ENCODE measurements around the gene LMAN2L. TPM values are rescaled to one million over a fixed set of nuclear protein-coding genes. Genes with fewer than 3 reads are reported as not detected.

The LMAN2L gene
- total and polyA plus RNA-seq, 8 donors = 1.4 to 17.1 (median 6.0) TPM

- intact Hi-C loops (cut with DNase I; ENCODE audit: low total_unique reads) = no loop called here
- H3K4me1 ChIP-seq = peaks cover 5 to 9% (median 7%) of the 10 kb centered on the region in 4 donors
- WGBS, 5 donors = 57 to 86% (median 84%) methylated on average over 6 to 16 of the region's 16 CpGs
- no peaks in the 10 kb centered on the region for H3K9me3 ChIP-seq
- H3K4me3 ChIP-seq = no peak overlapping the region
- no peak for DNase-seq
- H3K27ac ChIP-seq = no peak overlapping the region
- peaks cover 0 to 9% (median 0%) of the 10 kb centered on the region in 3 donors for H3K27me3 ChIP-seq
- H3K36me3 ChIP-seq = no peaks in the 10 kb centered on the region
- no peak for TF ChIP-seq POLR2A (IDR thresholded peaks at IDR 0.05)
- TF ChIP-seq POLR2AphosphoS5 (IDR thresholded peaks at IDR 0.05) = no peak
- no peak for TF ChIP-seq CTCF (IDR thresholded peaks at IDR 0.05)
- no peak for TF ChIP-seq EP300 (IDR thresholded peaks at IDR 0.05)
Measured at GRCh38 chr2:96690306-96691021, 49.4 kb downstream of the LMAN2L start.

- DNase-seq = no peak
- intact Hi-C loops (cut with DNase I; ENCODE audit: low total_unique reads) = no loop called here
- no peaks in the 10 kb centered on the region for H3K9me3 ChIP-seq
- H3K4me3 ChIP-seq = no peak overlapping the region
- H3K27me3 ChIP-seq = peaks cover 0 to 9% (median 0%) of the 10 kb centered on the region in 3 donors
- no peak overlapping the region for H3K27ac ChIP-seq
- WGBS, 5 donors = 92 to 94% (median 94%) methylated on average over 6 to 14 of the region's 14 CpGs
- TF ChIP-seq POLR2A (IDR thresholded peaks at IDR 0.05) = no peak
- TF ChIP-seq EP300 (IDR thresholded peaks at IDR 0.05) = no peak
- TF ChIP-seq POLR2AphosphoS5 (IDR thresholded peaks at IDR 0.05) = no peak
- TF ChIP-seq CTCF (IDR thresholded peaks at IDR 0.05) = no peak
- H3K4me1 ChIP-seq = peaks cover 5 to 14% (median 12%) of the 10 kb centered on the region in 4 donors
- no peaks in the 10 kb centered on the region for H3K36me3 ChIP-seq
Measured at GRCh38 chr2:96689431-96689991, 50.4 kb downstream of the LMAN2L start.

- Histone ChIP-seq H3K4me3 (no peak overlapping the region), H3K27me3 (peaks cover 0 to 9% (median 0%) of the 10 kb centered on the region in 3 donors), H3K9me3 (no peaks in the 10 kb centered on the region), H3K36me3 (no peaks in the 10 kb centered on the region), H3K4me1 (peaks cover 5 to 14% (median 12%) of the 10 kb centered on the region in 4 donors), H3K27ac (no peak overlapping the region)
- intact Hi-C loops (cut with DNase I; ENCODE audit: low total_unique reads) = no loop called here
- no peak for TF ChIP-seq CTCF (IDR thresholded peaks at IDR 0.05)
- TF ChIP-seq POLR2AphosphoS5 (IDR thresholded peaks at IDR 0.05) = no peak
- TF ChIP-seq POLR2A (IDR thresholded peaks at IDR 0.05) = no peak
- TF ChIP-seq EP300 (IDR thresholded peaks at IDR 0.05) = no peak
- no peak for DNase-seq
- WGBS, 5 donors = 93 to 97% (median 94%) methylated on average over 11 of the region's 11 CpGs
Measured at GRCh38 chr2:96688649-96689430, 51.0 kb downstream of the LMAN2L start.
